GM12878 (cell line): ENCODE data around the gene ATF3. TPM values are rescaled to one million over a fixed set of nuclear protein-coding genes. Genes with fewer than 3 reads are reported as not detected.

Experiments
- ATAC-seq: fragments of 200-7000 bp; cut with Tn5 transposase; 3 replicates; pipeline ENCODE4 v1.9.1; 2020; ENCODE audit warnings: mild to moderate bottlenecking, moderate library complexity
- BruUV-seq: library from RNA; stranded (reverse); fragments of 400-500 nt; replicated peaks from 2 replicates; lab custom pipeline; 2021; lab: Mats Ljungman, UMichigan
- CTCF ChIA-PET: fragments of 300-600 bp; sonication (Branson Sonifier 250); formaldehyde crosslinking; extraction: SDS; loops from one replicate; lab custom pipeline; 2021; ENCODE audit warnings: inconsistent platforms; lab: Yijun Ruan, JAX
- POLR2A ChIA-PET: fragments of 350-600 bp; formaldehyde crosslinking; extraction: SDS; loops from one replicate; lab custom pipeline; 2021; ENCODE audit warnings: inconsistent platforms; lab: Charles Lee
- RAD21 ChIA-PET: fragments of 300-600 bp; sonication (Branson Sonifier 250); formaldehyde crosslinking; loops from one replicate; lab custom pipeline; 2023; ENCODE audit warnings: antibody characterized with exemption; ENCODE audit not compliant: unreplicated experiment; lab: Charles Lee
- SMC1A ChIA-PET: fragments of 300-600 bp; sonication (Branson Sonifier 250); formaldehyde crosslinking; loops from one replicate; lab custom pipeline; 2023; ENCODE audit not compliant: unreplicated experiment, uncharacterized antibody; lab: Charles Lee
- DNase-seq: peaks from one replicate; pipeline ENCODE4 v3.0.0-alpha.2; 2011; ENCODE audit warnings: low read depth, low spot score
- FAIRE-seq: peaks from 3 replicates; lab custom pipeline; 2011; peaks lifted over from hg19 to GRCh38; lab: Jason Lieb, UNC
- H2AFZ ChIP-seq: 2 replicates; pipeline ENCODE4 v1.6.0; 2011; ENCODE audit warnings: low read depth, low read length, control low read depth; ENCODE audit not compliant: control insufficient read depth
- H3K27ac ChIP-seq: 2 replicates; pipeline ENCODE4 v1.5.1; 2011; ENCODE audit warnings: control low read depth; ENCODE audit not compliant: control insufficient read depth, insufficient read depth
- H3K27me3 ChIP-seq, 2 experiments: replicated peaks in 1 of 2; 2 replicates each; pipeline versions ENCODE4 v1.6.0 to v1.6.1; 2011; ENCODE audit warnings: low read length in 1 of 2; ENCODE audit not compliant: control insufficient read depth in 2 of 2, insufficient read depth in 2 of 2
- H3K36me3 ChIP-seq, 2 experiments: 2 replicates each; pipeline ENCODE4 v1.5.1; 2011; ENCODE audit warnings: low read length in 1 of 2; ENCODE audit not compliant: control insufficient read depth in 2 of 2, insufficient read depth in 2 of 2
- H3K4me1 ChIP-seq: 2 replicates; pipeline ENCODE4 v1.6.1; 2011; ENCODE audit warnings: mild to moderate bottlenecking, low read length, moderate library complexity, mixed read lengths; ENCODE audit not compliant: control insufficient read depth, insufficient read depth
- H3K4me2 ChIP-seq: 2 replicates; pipeline ENCODE4 v1.6.0; 2011; ENCODE audit warnings: control low read depth; ENCODE audit not compliant: control insufficient read depth, insufficient read depth
- H3K4me3 ChIP-seq: fragments of 200-600 bp; sonication (generic); 2 replicates; pipeline ENCODE4 v1.5.1; 2016
- H3K79me2 ChIP-seq: 2 replicates; pipeline ENCODE4 v1.6.0; 2011; ENCODE audit warnings: low read length; ENCODE audit not compliant: control insufficient read depth, insufficient read depth
- H3K9ac ChIP-seq: 2 replicates; pipeline ENCODE4 v1.8.0; 2011; ENCODE audit warnings: low read length, control low read depth, mixed read lengths; ENCODE audit not compliant: control insufficient read depth, insufficient read depth
- H3K9me3 ChIP-seq: replicated peaks from 3 replicates; pipeline ENCODE4 v1.5.1; 2011; ENCODE audit warnings: mild to moderate bottlenecking, low read length; ENCODE audit not compliant: control insufficient read depth, insufficient read depth
- H4K20me1 ChIP-seq: 2 replicates; pipeline ENCODE4 v1.6.0; 2011; ENCODE audit not compliant: control insufficient read depth, insufficient read depth
- BCL11A ChIP-seq: IDR thresholded peaks from 2 replicates; pipeline ENCODE4 v1.6.1; 2011; ENCODE audit warnings: low read depth, low read length
- BCLAF1 ChIP-seq: fragments of 450-650 bp; IDR thresholded peaks from 2 replicates; pipeline ENCODE4 v1.6.1; 2017; ENCODE audit warnings: antibody characterized with exemption, mild to moderate bottlenecking, moderate library complexity
- CEBPB ChIP-seq, 2 experiments: fragments of 150-350 bp in 1 of 2; IDR thresholded peaks; 2 replicates each; pipeline ENCODE4 v1.6.1; 2012 to 2014; ENCODE audit warnings: low read depth in 2 of 2, low read length in 2 of 2, borderline replicate concordance in 1 of 2, inconsistent platforms in 1 of 2
- CHD1 ChIP-seq: IDR thresholded peaks from 2 replicates; pipeline ENCODE4 v1.6.1; 2012; ENCODE audit warnings: low read depth, low read length, improper control_type of control experiment
- ELK1 ChIP-seq: IDR thresholded peaks from 2 replicates; pipeline ENCODE4 v1.6.1; 2012; ENCODE audit warnings: low read depth, low read length, improper control_type of control experiment
- HDAC2 ChIP-seq: fragments of 200-600 bp; sonication (generic); IDR thresholded peaks from 2 replicates; pipeline ENCODE4 v1.6.1; 2017
- HSF1 ChIP-seq: fragments of 150-350 bp; IDR thresholded peaks from 2 replicates; pipeline ENCODE4 v1.6.1; 2014; ENCODE audit warnings: mild to moderate bottlenecking, low read depth, low read length
- MEF2B ChIP-seq: fragments of 450-650 bp; IDR thresholded peaks from 2 replicates; pipeline ENCODE4 v1.6.1; 2018; ENCODE audit warnings: mild to moderate bottlenecking, moderate library complexity; ENCODE audit not compliant: partially characterized antibody, poor library complexity, severe bottlenecking
- MTA3 ChIP-seq: IDR thresholded peaks from 2 replicates; pipeline ENCODE4 v1.6.1; 2012; ENCODE audit warnings: low read length, inconsistent platforms, borderline replicate concordance
- NFYB ChIP-seq: IDR thresholded peaks from 2 replicates; pipeline ENCODE4 v1.6.1; 2011; ENCODE audit warnings: low read depth, mild to moderate bottlenecking, low read length, improper control_type of control experiment, moderate library complexity; ENCODE audit not compliant: insufficient read depth
- PML ChIP-seq: IDR thresholded peaks from 2 replicates; pipeline ENCODE4 v1.6.1; 2012; ENCODE audit warnings: low read length, inconsistent platforms
- ZNF217 ChIP-seq: fragments of 450-650 bp; IDR thresholded peaks from 2 replicates; pipeline ENCODE4 v1.6.1; 2017; ENCODE audit warnings: antibody characterized with exemption, mild to moderate bottlenecking
- ZSCAN29 ChIP-seq: fragments of 450-650 bp; IDR thresholded peaks from 2 replicates; pipeline ENCODE4 v1.6.1; 2017; ENCODE audit warnings: mild to moderate bottlenecking, moderate library complexity
- ZZZ3 ChIP-seq: IDR thresholded peaks from 2 replicates; pipeline ENCODE4 v1.6.1; 2011; ENCODE audit warnings: low read depth; ENCODE audit not compliant: control insufficient read depth, insufficient read length
- WGBS: methylation state at CpG from one replicate; pipeline ENCODE4 v1.1.6; 2016; ENCODE audit warnings: low lambda C conversion rate; ENCODE audit not compliant: insufficient replicate concordance, insufficient coverage; ENCODE audit errors: missing lambda C conversion rate; 5-methylcytosine and 5-hydroxymethylcytosine counted together
- in situ Hi-C: fragments of 300-500 bp; cut with MboI; formaldehyde crosslinking; loops from 9 replicates; pipeline ENCODE4 v1.14.3; 2018; ENCODE audit warnings: mixed read lengths
- intact Hi-C: fragments of 100-400 bp; cut with micrococcal nuclease; formaldehyde crosslinking; loops from one replicate; pipeline ENCODE4 v1.14.2; 2022; ENCODE audit not compliant: unreplicated experiment
- polyA plus RNA-seq, 11 experiments: library from polyadenylated mRNA; depleted of rRNA in 4 of 11; unstranded in 6 of 11; stranded (reverse) in 5 of 11; fragments of >200 nt; fragmentation: Nextera tagmentation in 4 of 11; fragmentation: Illumina TruSeq in 1 of 11; extraction: Ambion mirVana in 4 of 11; extraction: Trizol in 1 of 11; gene quantifications; 1 replicate in 1 of 11; 2 replicates in 10 of 11; pipeline versions ENCODE4 v1.2.1 to v1.2.3, GENCODE V29; 2011 to 2016; ENCODE audit warnings: inconsistent platforms in 2 of 11, missing spikeins in 2 of 11, low read depth in 1 of 11
- total RNA-seq, 4 experiments: library from RNA; depleted of rRNA in 3 of 4; stranded (reverse); fragments of >200 nt in 3 of 4; fragmentation: Illumina TruSeq in 1 of 4; extraction: Trizol in 1 of 4; gene quantifications; 2 replicates each; pipeline versions ENCODE4 v1.2.1 to v1.2.3, GENCODE V29; 2013 to 2021

The ATF3 gene
- total and polyA plus RNA-seq, 10 of the 15 experiments (the other 5 are each of a cell fraction or from before 2014, with no cell fraction given), result 3.0 to 13.9 (median 8.3) TPM

DNA sequence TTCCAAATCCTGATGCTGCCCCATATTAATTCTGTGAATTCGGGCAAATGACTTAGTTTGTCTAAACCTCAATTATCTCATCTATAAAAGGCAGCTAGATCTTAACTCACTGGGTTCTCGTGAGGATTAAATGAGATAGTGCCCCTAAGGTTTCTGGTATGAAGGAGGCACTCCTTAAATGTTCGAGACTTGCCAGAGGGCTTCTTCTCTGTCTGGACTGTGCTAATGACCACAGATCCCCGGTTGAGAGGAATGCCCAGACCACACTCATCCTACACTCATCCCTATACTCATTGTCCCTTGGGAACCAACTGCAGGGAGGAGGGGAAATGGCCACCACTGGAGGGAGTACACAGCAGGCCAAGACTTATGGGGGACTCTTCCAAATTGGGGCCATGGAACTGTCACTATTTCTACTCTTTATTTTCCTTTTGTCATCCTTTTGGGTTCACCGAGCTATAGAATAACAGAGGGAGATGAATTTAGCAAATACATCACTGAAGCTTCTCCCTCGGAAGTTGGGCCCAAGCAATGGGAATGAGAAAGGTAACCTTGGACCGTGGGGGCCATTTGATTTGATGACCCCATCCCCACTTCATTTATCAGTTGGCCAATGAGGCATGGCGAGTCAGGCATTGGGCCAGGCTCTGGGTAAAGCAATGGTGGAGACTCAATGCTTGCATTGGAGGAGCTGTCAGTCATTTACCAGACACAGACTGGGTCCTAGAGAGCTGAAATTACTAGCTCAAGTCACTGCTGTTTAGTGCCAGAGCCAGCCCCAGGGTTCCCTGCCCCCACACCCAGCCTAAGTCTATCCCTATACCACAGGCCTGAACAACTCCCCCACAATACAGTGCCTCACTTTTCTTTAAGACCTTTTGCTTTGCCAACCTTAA, 5.1 kb downstream of the ATF3 start (continued):
- no peak for TF ChIP-seq ZNF217
- TF ChIP-seq HSF1, result no peak

- peak overlapping the region; percentile 60 for H3K4me2 ChIP-seq
- no TSS peak for BruUV-seq
- no peak for DNase-seq
- no peaks in the 10 kb centered on the region for H3K9me3 ChIP-seq
- no peaks in the 10 kb centered on the region for H4K20me1 ChIP-seq
- no peaks in the 10 kb centered on the region for H3K27me3 ChIP-seq
- H3K9ac ChIP-seq, result peak overlapping the region; percentile 32; the same call in 1 of the 2 replicates
- SMC1A ChIA-PET, result interaction anchor here (0.5 to 3.0 kb wide), 14 partner anchors 14 to 286 kb away, joined by 3 to 24 read pairs (median 5); no protein-coding TSS in a partner anchor
- peak overlapping the region; percentile 65; the same call in 1 of the 2 replicates for H3K4me3 ChIP-seq
- H3K36me3 ChIP-seq, result peaks cover 7 to 25% of the 10 kb centered on the region in 2 experiments; a peak in 3 of 4 replicates
- ATAC-seq, result peak; percentile 23
- RAD21 ChIA-PET, result interaction anchor here (0.7 to 2.1 kb wide), 16 partner anchors 18 to 166 kb away, joined by 3 to 20 read pairs (median 4); no protein-coding TSS in a partner anchor
- peak overlapping the region; percentile 66 for H3K27ac ChIP-seq
- FAIRE-seq, result peak; percentile 84
- POLR2A ChIA-PET, result interaction anchor here (0.5 to 2.0 kb wide), 13 partner anchors 8 to 1316 kb away, joined by 3 to 11 read pairs (median 4); no protein-coding TSS in a partner anchor
- intact Hi-C loops (loop anchor here (5.0 kb wide), 1 partner anchor 338 kb away; the partner anchor contains the start of gene VASH2), in situ Hi-C loops (no loop called here)
- 71% methylated on average over 5 of the region's 5 CpGs for WGBS
- CTCF ChIA-PET, result interaction anchor here (0.8 to 4.0 kb wide), 11 partner anchors 8 to 159 kb away, joined by 3 to 25 read pairs (median 5); no protein-coding TSS in a partner anchor
- peaks cover 51% of the 10 kb centered on the region for H3K79me2 ChIP-seq
- peak overlapping the region; percentile 31 for H2AFZ ChIP-seq
- H3K4me1 ChIP-seq, result peaks cover 27% of the 10 kb centered on the region
- TF ChIP-seq CEBPB (IDR thresholded peaks at IDR 0.05; ENCODE audit: borderline replicate concordance in 1 of 2, low read depth in 2 of 2, low read length in 2 of 2) (no peak), BCL11A (no peak), MTA3 (no peak), PML (no peak), BCLAF1 (no peak), MEF2B (no peak), HDAC2 (no peak), NFYB (no peak), ZSCAN29 (no peak), ZZZ3 (no peak), ELK1 (no peak), CHD1 (no peak)
Observed at GRCh38 chr1:212614453-212615200, 6.1 kb downstream of the ATF3 start.
